HG03442 (cell line): Measurements from ENCODE around the gene SLC35E3.
A peak's percentile ranks its signal among the peaks of the same experiment; 100 is the strongest.

Experiments
- ATAC-seq: cut with Tn5 transposase; IDR thresholded peaks from one replicate; pipeline ENCODE4 v1.9.1; 2021; ENCODE audit warnings: mild to moderate bottlenecking, moderate library complexity; ENCODE audit not compliant: unreplicated experiment

The SLC35E3 gene

GRCh38 chr12:68769941-68770340 lies 24.0 kb downstream of the SLC35E3 start:
- ATAC-seq, result no peak

DNA sequence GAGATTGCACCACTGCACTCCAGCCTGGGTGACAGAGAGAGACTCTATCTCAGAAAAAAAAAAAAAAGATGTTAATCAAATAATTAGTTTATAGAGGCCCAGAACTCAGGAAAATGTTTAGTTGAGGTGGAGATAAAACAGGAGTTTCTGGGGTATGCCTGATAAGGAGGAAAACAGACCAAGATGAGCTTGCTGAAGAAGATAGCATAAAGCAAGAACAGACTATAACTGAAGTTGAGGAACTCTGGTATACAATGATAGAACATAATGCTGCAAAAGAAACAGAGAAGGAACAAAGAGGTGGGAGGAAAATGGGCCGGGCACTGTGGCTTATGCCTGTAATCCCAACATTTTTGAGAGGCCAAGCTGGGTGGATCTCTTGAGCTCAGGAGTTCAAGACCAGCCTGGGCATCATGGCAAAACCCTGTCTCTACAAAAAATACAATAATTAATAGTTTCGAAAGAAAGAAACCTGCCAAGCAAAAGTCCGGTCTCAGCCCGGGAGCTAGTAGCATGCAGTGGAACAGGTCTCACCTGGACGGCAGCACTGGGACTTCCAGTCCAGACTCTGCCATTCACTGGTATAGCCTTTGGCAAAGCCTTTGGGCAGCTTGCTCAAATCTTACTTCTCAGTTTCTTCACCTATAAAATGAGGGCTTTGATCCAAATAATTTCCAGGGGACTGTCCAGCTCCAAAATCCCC lies 25.4 kb downstream of the SLC35E3 start:
- no peak for ATAC-seq

- no peak for ATAC-seq
Observed at GRCh38 chr12:68772714-68773113, 26.7 kb downstream of the SLC35E3 start.

GRCh38 chr12:68773582-68773981 lies 27.6 kb downstream of the SLC35E3 start:
- no peak for ATAC-seq

DNA sequence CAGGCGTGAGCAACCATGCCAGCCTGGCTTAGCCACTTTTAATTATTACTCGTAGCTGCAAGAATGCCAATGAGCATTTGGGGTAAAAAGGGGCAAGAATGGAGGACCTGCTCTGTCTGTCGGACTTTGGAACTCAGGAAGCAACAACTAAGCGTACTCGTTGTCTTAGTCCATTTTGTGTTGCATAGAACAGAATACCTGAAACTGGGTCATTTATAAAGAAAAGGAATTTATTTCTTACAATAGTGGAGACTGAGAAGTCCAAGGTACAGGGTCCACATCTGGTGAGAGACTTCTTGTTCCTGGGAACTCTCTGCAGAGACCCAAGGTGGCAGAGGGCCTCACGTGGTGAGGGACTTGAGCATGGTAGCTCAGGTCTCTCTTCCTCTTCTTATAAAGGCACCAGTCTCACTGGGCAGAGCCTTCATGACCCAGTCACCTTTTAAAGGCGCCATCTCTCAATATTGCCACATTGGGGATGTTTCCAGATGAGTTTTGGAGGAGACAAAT lies 29.2 kb downstream of the SLC35E3 start:
- ATAC-seq, result no peak

DNA sequence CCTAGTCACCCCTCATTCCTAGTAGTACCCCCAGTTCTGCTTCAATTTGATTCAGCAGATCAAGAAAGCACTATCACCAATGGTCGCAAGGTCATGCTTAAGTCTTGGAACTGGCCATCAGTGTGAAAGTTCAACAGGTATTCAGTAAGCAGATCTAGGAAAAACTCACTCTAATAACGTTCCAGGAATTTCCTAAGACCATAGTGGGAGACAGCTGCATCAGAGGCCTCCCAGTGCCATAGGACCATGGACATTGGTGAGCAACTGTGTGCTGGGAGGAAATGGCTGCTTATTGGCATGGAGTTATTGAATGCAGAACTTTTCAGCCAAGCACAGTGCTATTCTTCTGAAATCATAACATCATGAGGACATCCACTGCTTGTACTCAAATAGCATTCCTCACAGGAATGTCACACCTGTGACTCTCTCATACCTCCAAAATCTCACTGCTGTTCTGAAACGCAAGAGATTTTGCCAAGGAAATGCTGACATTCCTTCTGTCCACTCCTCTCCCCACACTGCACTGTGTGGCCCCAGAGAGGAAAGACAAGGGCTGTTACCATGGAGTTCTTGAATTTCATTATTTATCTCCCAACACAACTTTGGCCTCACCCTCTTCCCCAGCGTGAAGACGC lies 31.1 kb downstream of the SLC35E3 start:
- no peak for ATAC-seq

DNA sequence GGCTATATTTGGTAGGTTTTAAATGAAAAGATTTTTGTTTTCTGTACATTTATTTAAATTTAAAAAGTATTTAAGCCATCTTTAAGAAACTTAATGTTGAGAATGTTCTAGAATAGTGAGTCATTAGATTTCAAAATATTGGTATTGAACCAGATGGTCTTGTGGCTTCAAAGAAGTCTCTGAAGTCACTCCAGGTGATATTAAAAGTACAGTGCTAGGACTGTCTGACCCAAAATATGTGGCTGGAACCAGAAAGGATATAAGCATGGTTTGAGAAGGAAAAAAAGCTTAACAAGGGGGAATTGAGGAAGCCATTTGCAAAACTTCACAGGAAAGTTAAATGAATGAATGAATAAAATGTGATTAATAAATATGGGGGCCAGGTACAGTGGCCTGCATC lies 33.3 kb downstream of the SLC35E3 start:
- ATAC-seq, result no peak

DNA sequence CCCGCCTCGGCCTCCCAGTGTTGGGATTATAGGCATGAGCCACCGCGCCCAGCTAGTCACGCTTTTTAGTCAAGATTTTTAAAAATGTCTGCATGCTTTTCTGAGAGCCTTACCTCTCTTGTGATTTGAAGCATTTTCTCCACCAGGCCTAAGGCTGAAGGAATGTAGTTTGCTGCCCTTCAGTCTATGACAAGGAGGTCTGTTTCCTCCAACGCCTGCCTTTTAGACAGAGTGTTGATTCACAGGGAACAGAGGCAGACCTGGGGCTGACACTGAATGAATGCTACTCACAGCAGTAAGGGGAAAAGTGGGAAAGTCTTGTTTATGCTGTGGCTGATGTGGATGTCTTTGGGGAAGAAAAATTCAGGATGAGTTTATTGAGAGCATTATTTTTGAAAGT lies 34.8 kb downstream of the SLC35E3 start:
- no peak for ATAC-seq

- no peak for ATAC-seq
Observed at GRCh38 chr12:68781728-68782127, 35.8 kb downstream of the SLC35E3 start.

DNA sequence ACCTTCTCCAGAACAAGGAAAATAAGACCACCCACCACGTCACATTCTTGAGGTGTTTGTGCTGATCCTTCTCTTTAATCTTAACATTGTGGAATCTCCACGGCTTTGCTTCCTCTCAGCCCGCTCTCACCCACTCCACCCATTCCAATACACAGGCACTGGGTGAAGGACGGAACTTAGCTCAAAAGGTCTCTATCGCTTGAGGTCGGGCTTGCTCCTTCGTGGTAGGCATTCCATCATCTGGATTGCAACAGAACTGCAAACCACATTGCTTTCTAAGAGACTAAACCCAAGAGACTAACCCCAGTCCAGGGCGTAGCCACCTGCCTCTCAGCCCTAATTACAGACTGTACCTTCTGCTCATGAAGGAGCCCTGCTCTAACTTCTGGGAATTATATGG lies 38.0 kb downstream of the SLC35E3 start:
- ATAC-seq, result no peak

DNA sequence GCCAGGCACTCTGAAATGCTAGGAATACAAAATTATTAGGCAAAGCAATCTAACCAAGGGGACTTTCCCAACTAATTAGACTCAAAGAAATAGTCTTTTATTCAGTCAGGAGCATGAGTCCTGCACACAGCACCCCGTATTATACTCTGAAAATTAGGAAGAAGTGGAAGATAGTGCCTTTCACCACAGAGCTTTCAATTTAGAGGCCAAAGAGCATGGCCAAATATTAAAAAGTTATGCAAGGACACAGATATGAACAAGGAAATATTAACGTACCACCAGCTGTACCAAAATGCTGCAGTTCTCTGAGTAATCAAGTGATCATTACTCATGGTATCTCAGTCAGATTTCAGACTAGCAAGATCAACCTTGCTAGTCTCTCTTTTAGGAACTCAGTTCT lies 39.4 kb downstream of the SLC35E3 start:
- no peak for ATAC-seq

DNA sequence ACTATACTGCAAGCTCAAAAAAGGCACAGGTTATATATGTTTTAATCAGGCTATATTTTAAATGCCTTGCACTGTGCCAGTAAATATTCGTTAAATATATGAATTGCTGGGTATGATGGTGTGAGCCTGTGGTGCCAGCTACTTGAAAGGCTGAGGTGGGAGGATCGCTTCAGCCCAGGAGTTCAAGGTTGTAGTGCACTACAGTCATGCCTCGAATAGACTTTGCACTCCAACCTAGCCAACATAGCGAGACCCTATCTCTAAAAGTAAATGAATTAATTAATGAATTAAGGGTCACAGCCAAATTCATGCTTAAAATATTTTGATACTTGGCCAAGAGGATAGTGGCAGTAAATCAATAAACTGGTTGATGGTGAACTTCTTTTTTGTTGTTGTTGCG lies 39.8 kb downstream of the SLC35E3 start:
- no peak for ATAC-seq

DNA sequence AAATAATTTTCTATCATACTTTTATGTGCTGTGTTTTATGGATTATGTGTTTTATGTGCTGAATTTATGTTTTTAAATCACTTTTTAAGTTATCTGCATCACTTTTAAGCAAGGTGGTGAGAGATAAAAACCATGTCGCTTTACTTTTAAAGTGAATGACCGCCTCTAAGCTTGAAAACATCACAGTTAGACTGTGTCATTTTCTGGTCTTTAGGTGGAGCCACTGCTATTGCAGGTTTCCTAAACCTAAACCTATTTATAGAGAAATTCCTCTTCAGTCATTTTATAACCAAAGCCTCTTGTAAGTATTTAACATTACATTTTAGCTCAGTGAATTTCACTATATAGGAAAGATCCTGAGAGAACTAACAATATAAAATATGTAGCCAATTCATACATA lies 41.0 kb downstream of the SLC35E3 start:
- no peak for ATAC-seq

DNA sequence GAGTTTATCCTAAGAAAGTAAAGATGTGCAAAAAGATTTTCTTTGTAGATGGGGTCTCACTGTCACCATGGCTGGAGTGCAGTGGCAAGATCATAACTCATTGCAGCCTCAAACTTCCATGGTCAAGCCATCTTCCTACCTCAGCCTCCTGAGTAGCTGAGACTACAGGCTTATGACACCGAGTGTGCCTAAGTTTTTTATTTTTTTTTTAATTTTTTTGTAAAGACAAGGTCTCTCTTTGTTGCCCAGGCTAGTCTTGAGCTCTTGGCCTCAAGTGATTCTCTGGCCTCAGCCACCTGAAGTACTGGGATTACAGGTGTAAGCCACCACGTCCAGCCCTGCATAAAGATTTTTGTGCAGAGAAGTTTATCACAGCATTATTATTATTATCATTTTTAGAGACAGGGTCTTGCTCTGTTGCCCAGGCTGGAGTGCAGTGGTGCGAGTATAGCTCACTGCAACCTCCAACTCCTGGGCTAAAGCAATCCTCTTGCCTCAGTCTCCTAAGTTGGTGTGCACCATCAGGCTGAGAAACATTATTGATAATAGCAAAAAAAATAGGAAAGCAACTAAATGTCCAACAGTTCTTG lies 42.7 kb downstream of the SLC35E3 start:
- ATAC-seq, result no peak

GRCh38 chr12:68789144-68789878 lies 43.3 kb downstream of the SLC35E3 start:
- ATAC-seq, result no peak

GRCh38 chr12:68790081-68790951 lies 44.3 kb downstream of the SLC35E3 start:
- ATAC-seq, result no peak

- no peak for ATAC-seq
Observed at GRCh38 chr12:68790952-68791234, 44.9 kb downstream of the SLC35E3 start.

GRCh38 chr12:68791897-68792481 lies 46.0 kb downstream of the SLC35E3 start:
- ATAC-seq, result no peak

DNA sequence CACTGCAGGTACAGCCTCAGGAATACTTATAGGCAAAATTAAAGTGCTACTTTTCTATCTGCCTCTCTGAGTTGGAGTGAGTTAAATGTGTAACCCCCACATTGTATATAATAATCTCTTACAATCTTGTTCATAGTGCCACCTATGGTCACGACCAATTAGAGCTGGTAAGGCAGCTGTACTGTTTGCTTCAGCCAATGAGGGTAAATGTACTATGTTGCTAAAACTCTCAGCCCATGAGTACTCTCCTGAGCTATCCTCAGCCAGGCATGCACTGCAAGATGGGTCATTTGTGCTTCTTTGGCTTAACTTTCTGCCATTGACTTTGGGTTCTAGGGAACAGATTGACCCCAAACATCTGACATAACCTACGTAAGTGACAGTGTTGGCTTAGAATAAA lies 47.0 kb downstream of the SLC35E3 start:
- ATAC-seq, result peak; percentile 96

GRCh38 chr12:68793436-68793835 lies 47.5 kb downstream of the SLC35E3 start:
- ATAC-seq, result no peak
